ENCODE data around the gene CBFB. TPM values are rescaled to one million over a fixed set of nuclear protein-coding genes. Genes with fewer than 3 reads are reported as not detected.

Gene CBFB
- total RNA-seq, 3 donors from 2014 or later: 48.5 to 69.1 (median 52.3) TPM

DNA sequence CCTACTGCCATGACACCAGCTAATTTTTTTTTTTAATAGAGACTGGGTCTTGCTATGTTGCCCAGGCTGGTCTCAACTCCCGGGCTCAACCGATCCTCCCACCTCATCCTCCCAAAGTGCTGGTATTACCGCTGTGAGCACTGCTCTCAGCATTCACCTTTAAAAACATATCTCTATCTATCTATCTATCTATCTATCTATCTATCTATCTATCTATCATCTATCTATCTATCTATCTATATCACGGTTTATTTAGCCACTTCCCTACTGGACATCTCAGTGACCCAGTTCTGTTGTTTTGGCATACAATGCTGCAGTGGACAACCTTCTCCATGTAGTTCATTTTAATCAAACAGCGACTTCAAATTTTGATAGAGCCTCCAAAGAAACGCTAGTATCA lies 79.5 kb downstream of the CBFB start:
- intact Hi-C loops (cut with DNase I; ENCODE audit: low total_unique reads): no loop called here
- no peaks in the 10 kb centered on the region for H3K36me3 ChIP-seq
- TF ChIP-seq POLR2A (IDR thresholded peaks at IDR 0.05) (no peak), POLR2AphosphoS5 (IDR thresholded peaks at IDR 0.05) (no peak)
- TF ChIP-seq, protein P1, sequence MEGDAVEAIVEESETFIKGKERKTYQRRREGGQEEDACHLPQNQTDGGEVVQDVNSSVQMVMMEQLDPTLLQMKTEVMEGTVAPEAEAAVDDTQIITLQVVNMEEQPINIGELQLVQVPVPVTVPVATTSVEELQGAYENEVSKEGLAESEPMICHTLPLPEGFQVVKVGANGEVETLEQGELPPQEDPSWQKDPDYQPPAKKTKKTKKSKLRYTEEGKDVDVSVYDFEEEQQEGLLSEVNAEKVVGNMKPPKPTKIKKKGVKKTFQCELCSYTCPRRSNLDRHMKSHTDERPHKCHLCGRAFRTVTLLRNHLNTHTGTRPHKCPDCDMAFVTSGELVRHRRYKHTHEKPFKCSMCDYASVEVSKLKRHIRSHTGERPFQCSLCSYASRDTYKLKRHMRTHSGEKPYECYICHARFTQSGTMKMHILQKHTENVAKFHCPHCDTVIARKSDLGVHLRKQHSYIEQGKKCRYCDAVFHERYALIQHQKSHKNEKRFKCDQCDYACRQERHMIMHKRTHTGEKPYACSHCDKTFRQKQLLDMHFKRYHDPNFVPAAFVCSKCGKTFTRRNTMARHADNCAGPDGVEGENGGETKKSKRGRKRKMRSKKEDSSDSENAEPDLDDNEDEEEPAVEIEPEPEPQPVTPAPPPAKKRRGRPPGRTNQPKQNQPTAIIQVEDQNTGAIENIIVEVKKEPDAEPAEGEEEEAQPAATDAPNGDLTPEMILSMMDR (IDR thresholded peaks at IDR 0.05): no peak
- peaks cover 0 to 8% of the 10 kb centered on the region in 2 donors for H3K4me1 ChIP-seq
- no peak overlapping the region for H3K27ac ChIP-seq
- H3K9me3 ChIP-seq: no peaks in the 10 kb centered on the region
- H3K27me3 ChIP-seq: no peaks in the 10 kb centered on the region
- DNase-seq (ENCODE audit: low spot score in 2 of 2): no peak
- H3K4me3 ChIP-seq: no peak overlapping the region

DNA sequence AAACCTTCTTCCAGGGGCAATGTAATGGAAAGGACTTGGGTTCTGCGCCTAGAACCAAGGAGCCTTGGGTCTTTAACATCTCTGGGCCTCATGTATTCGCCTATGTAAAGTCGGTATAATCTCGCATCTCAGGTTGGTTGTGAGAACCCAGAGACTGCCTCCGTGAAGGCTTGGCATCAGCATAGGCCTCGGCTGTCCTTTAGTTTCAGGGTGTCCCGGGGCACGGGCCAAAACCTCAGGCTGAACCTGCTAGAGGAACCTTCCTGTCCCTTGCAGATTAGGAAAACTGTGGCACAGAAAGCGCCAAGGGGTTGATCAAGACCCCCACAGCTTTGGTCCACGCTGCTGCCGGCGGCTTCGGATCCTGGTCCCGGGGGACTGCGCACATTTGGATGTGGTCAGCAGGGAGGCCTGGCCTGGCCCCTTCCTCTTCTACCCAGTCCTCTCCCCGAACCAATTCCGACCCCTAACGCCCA lies 80.0 kb downstream of the CBFB start:
- intact Hi-C loops (cut with DNase I; ENCODE audit: low total_unique reads): no loop called here
- peak overlapping the region; percentile 83 to 93 for H3K27ac ChIP-seq
- H3K4me3 ChIP-seq: peak overlapping the region; percentile 80 to 88 (median 84)
- H3K9me3 ChIP-seq: no peaks in the 10 kb centered on the region
- H3K36me3 ChIP-seq: no peaks in the 10 kb centered on the region
- DNase-seq (ENCODE audit: low spot score in 2 of 2): no peak
- no peaks in the 10 kb centered on the region for H3K27me3 ChIP-seq
- H3K4me1 ChIP-seq: peaks cover 0 to 8% of the 10 kb centered on the region in 2 donors
- TF ChIP-seq, protein P1 (IDR thresholded peaks at IDR 0.05): no peak
- no peak for TF ChIP-seq POLR2A (IDR thresholded peaks at IDR 0.05)

DNA sequence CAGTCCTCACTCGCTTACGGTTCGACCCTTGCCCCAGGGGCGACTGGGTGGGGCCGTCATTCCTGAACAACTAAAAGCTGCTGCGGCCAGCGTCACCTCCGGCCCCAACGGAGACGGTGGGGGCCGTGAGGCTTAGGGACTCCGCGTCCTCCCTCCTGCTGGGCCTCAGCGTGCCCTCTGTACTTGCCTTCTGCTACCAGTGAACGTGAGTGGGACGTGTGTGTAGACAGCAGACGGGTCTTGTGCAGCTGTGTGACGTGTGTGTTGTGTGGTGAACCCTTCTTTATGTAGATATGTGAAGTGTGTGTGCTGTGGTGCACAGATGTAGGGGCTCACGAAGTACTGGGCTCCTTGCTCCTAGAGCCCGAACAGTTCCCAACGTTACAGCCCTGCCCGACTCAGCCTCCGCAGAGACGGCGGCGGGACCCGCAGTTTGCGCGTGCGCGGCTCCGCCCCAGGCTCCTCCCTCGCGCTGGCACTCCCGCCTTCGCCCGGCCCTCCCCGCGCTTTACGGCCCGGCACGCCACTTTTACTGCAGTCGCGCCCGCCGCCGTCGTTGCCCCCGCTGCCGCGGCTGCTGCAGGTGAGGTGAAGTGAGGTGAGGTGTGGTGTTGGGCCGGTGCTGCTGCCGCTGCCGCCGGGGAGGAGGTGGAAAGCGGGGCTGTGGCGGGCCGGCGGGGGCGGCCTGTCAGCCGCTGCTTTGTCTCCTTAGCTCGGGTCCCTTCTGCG lies 80.6 kb downstream of the CBFB start, which contains the start of gene PHAF1:
TSS of gene PHAF1 (plus strand) at position 535 of the 729 bp plus-strand sequence. CDS start 235 bp downstream, outside the sequence.
- Histone ChIP-seq H3K4me3 (peak within 1 kb of the TSS; percentile 80 to 88 (median 84)), H3K4me1 (peaks cover 0 to 8% of the 10 kb centered on the region in 2 donors), H3K36me3 (no peaks in the 10 kb centered on the region), H3K27ac (peak within 1 kb of the TSS; percentile 83 to 93), H3K9me3 (no peaks in the 10 kb centered on the region), H3K27me3 (no peaks in the 10 kb centered on the region)
- intact Hi-C loops (cut with DNase I; ENCODE audit: low total_unique reads): no loop called here
- DNase-seq (ENCODE audit: low spot score in 2 of 2): peak; percentile 89 to 96
- peak; percentile 50 to 73 (median 56) for TF ChIP-seq POLR2AphosphoS5 (IDR thresholded peaks at IDR 0.05)
- peak; percentile 39 for TF ChIP-seq POLR2A (IDR thresholded peaks at IDR 0.05)
- TF ChIP-seq, protein P1 (IDR thresholded peaks at IDR 0.05): no peak

DNA sequence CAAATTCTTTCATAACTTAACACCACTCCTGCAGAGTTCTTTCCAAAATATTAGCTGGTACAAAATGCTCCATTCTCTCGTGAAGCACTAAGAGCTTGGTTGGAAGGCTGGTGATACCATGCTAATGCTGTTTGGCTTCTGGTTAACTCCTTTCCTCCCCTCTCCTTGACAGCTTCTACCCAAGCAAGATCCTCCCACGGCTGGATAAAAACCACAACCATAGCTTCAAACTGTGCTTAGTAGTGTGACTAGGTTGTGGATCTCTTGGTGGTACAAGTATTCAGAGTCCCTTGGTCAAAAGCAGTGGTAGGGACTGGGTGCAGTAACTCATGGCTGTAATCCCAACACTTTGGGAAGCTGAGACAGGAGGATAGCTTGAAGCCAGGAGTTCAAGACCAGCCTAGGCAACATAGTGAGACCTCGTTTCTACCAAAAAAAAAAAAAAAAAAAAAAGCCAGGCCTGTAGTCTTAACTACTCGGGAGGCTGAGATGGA lies 83.0 kb downstream of the CBFB start:
- Histone ChIP-seq H3K36me3 (no peaks in the 10 kb centered on the region), H3K4me1 (peaks cover 0 to 8% of the 10 kb centered on the region in 2 donors), H3K9me3 (no peaks in the 10 kb centered on the region), H3K27me3 (no peaks in the 10 kb centered on the region), H3K4me3 (no peak overlapping the region), H3K27ac (no peak overlapping the region)
- intact Hi-C loops (cut with DNase I; ENCODE audit: low total_unique reads): no loop called here
- TF ChIP-seq POLR2AphosphoS5 (IDR thresholded peaks at IDR 0.05): no peak
- TF ChIP-seq, protein P1 (IDR thresholded peaks at IDR 0.05): no peak
- TF ChIP-seq POLR2A (IDR thresholded peaks at IDR 0.05): no peak
- DNase-seq (ENCODE audit: low spot score in 2 of 2): no peak

Data from breast epithelium (tissue), 4 donors.